Esophagus muscularis mucosa (tissue), 4 donors: ENCODE data around the gene MACROD2. TPM values are rescaled to one million over a fixed set of nuclear protein-coding genes. Genes with fewer than 3 reads are reported as not detected.

Experiments used
- DNase-seq: peaks from one replicate; pipeline ENCODE4 v3.0.0-alpha.2; 2017; ENCODE audit errors: extremely low spot score
- H3K27ac ChIP-seq, 4 donors: fragments of 200-600 bp; sonication (generic); replicated peaks in 1 of 4; 1 replicate in 3 of 4; 2 replicates in 1 of 4; pipeline ENCODE4 v1.5.1; 2016 to 2019; ENCODE audit warnings: mild to moderate bottlenecking in 1 of 4
- H3K27me3 ChIP-seq, 4 donors: fragments of 200-600 bp; sonication (generic); one replicate each; pipeline versions ENCODE4 v1.5.1 to v1.6.0; 2016 to 2019
- H3K36me3 ChIP-seq, 4 donors: fragments of 200-600 bp; sonication (generic); one replicate each; pipeline ENCODE4 v1.5.1; 2016 to 2019
- H3K4me1 ChIP-seq, 4 donors: fragments of 200-600 bp; sonication (generic); one replicate each; pipeline ENCODE4 v1.5.1; 2016 to 2019
- H3K4me3 ChIP-seq, 4 donors: fragments of 200-600 bp; sonication (generic); 1 replicate in 2 of 4; 2 replicates in 2 of 4; pipeline ENCODE4 v1.5.1; 2016 to 2019; ENCODE audit warnings: mild to moderate bottlenecking in 4 of 4, moderate library complexity in 1 of 4
- H3K9me3 ChIP-seq, 4 donors: fragments of 200-600 bp; sonication (generic); 1 replicate in 3 of 4; 2 replicates in 1 of 4; pipeline ENCODE4 v1.5.1; 2016 to 2019
- CTCF ChIP-seq, 3 experiments: fragments of 200-600 bp in 2 of 3; fragments of 450-650 bp in 1 of 3; sonication (generic) in 2 of 3; IDR thresholded peaks; one replicate each; pipeline ENCODE4 v1.5.1; 2017 to 2019; ENCODE audit warnings: antibody characterized with exemption in 3 of 3, mild to moderate bottlenecking in 2 of 3, moderate library complexity in 1 of 3
- EP300 ChIP-seq: sonication (generic); formaldehyde crosslinking; IDR thresholded peaks from one replicate; pipeline ENCODE4 v1.6.1; 2017; ENCODE audit warnings: antibody characterized with exemption
- POLR2A ChIP-seq: fragments of 450-650 bp; IDR thresholded peaks from one replicate; pipeline ENCODE4 v1.6.1; 2017; ENCODE audit warnings: antibody characterized with exemption, moderate library complexity, mild to moderate bottlenecking, low read depth
- POLR2AphosphoS5 ChIP-seq, 2 donors: sonication (generic); formaldehyde crosslinking; IDR thresholded peaks; one replicate each; pipeline ENCODE4 v1.6.1; 2017; ENCODE audit warnings: antibody characterized with exemption in 2 of 2
- WGBS: methylation state at CpG from one replicate; pipeline ENCODE4 v1.1.5; 2018; 5-methylcytosine and 5-hydroxymethylcytosine counted together
- intact Hi-C: fragments of 100-400 bp; cut with DNase I; formaldehyde crosslinking; loops from one replicate; pipeline ENCODE4 v1.15.1; 2023
- total RNA-seq, 4 donors: library from RNA; depleted of rRNA; stranded (reverse); fragments of >200 nt; gene quantifications; one replicate each; pipeline versions ENCODE4 v1.1.0 to v1.2.1, GENCODE V29; 2016

MACROD2 gene
- total RNA-seq, 4 donors from 2014 or later: 1.4 to 3.6 (median 2.6) TPM

DNA sequence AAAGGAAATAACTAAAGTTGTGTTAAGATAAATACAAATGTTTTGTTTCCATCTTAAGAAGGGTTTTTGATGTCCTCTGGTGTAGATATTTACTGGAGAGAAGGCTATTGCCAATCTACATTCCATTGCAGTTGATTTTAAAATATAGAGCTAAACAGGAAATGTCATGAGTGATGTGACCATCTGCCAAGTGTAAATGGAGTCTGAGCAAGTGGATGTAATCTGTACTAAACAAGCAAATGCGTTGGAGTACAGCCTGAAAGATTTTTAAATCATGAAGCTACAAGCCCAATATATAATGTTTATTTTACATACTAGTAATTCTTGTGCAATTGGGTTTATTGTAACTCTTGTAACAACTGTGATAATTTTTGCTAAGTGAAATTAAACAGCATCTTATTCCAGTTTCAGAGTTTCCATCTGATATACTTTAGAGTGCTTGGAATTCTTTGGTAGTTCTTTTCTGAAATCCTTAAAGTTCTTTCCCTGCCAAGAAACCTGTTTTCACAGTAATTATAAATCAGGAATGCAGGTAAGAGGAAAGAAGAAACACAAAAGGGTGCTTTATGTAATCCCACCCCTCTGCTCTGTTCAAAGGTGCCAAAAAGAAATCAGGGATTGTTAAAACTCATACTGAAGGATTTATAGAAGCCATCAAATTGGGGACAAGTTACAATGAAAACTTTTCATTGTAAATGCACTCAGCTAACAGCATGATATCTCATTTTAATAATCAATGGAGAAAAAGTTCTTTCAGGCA is 389.3 kb downstream of the MACROD2 start:
- no peaks in the 10 kb centered on the region for H3K27me3 ChIP-seq
- no peaks in the 10 kb centered on the region for H3K36me3 ChIP-seq
- DNase-seq: no peak
- TF ChIP-seq EP300 (no peak), CTCF (IDR thresholded peaks at IDR 0.05) (no peak), POLR2A (no peak), POLR2AphosphoS5 (IDR thresholded peaks at IDR 0.05) (no peak)
- intact Hi-C loops: no loop called here
- no peaks in the 10 kb centered on the region for H3K4me1 ChIP-seq
- peaks cover 0 to 11% (median 4%) of the 10 kb centered on the region in 4 donors for H3K9me3 ChIP-seq
- no peak overlapping the region for H3K4me3 ChIP-seq
- H3K27ac ChIP-seq: no peak overlapping the region
- 29% methylated on average over 1 of the region's 1 CpG for WGBS

DNA sequence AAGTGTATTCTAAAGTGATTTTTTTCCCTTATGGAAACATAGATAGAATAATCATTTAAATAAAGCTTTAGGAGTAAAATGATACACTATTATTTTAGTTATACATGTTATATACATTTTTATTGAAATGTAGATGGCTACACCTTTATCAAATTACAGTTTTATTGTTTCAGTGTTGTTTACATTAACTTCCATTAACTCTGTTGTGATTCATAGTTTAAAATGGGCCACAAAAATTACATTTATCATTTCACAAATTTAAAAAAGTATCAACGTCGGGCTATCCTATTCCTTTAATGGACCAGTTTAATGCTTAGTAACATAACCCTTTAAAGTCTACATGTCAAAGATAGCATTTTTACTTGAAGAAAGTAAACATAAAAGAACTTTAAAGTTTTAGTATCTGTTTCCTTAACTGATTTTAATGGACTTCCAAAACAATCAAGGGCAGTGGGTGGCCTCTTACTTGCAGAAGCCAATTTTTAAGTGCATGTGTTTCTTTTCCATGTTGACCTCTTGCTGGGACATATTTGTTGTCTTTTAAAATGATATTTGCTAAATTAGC is 389.9 kb downstream of the MACROD2 start:
- 82% methylated on average over 2 of the region's 2 CpGs for WGBS
- intact Hi-C loops: no loop called here
- no peak for TF ChIP-seq POLR2A
- TF ChIP-seq CTCF (IDR thresholded peaks at IDR 0.05): no peak
- no peak for TF ChIP-seq EP300
- TF ChIP-seq POLR2AphosphoS5 (IDR thresholded peaks at IDR 0.05): no peak
- H3K36me3 ChIP-seq: no peaks in the 10 kb centered on the region
- H3K9me3 ChIP-seq: peaks cover 0 to 11% (median 4%) of the 10 kb centered on the region in 4 donors
- H3K27ac ChIP-seq: no peak overlapping the region
- no peaks in the 10 kb centered on the region for H3K4me1 ChIP-seq
- no peaks in the 10 kb centered on the region for H3K27me3 ChIP-seq
- no peak overlapping the region for H3K4me3 ChIP-seq
- no peak for DNase-seq

- Histone ChIP-seq H3K27me3 (no peaks in the 10 kb centered on the region), H3K4me3 (no peak overlapping the region), H3K36me3 (no peaks in the 10 kb centered on the region), H3K9me3 (peaks cover 0 to 11% (median 4%) of the 10 kb centered on the region in 4 donors), H3K4me1 (no peaks in the 10 kb centered on the region), H3K27ac (no peak overlapping the region)
- DNase-seq: no peak
- no peak for TF ChIP-seq CTCF (IDR thresholded peaks at IDR 0.05)
- TF ChIP-seq EP300: no peak
- TF ChIP-seq POLR2A: no peak
- TF ChIP-seq POLR2AphosphoS5 (IDR thresholded peaks at IDR 0.05): no peak
- WGBS: 92% methylated on average over 4 of the region's 4 CpGs
- intact Hi-C loops: no loop called here
These were observed 391.4 kb downstream of the MACROD2 start for GRCh38 chr20:14386726-14387125.

- Histone ChIP-seq H3K4me3 (no peak overlapping the region), H3K4me1 (no peaks in the 10 kb centered on the region), H3K9me3 (no peaks in the 10 kb centered on the region), H3K27ac (no peak overlapping the region), H3K27me3 (no peaks in the 10 kb centered on the region), H3K36me3 (no peaks in the 10 kb centered on the region)
- TF ChIP-seq EP300: no peak
- TF ChIP-seq POLR2A: no peak
- no peak for TF ChIP-seq CTCF (IDR thresholded peaks at IDR 0.05)
- TF ChIP-seq POLR2AphosphoS5 (IDR thresholded peaks at IDR 0.05): no peak
- no peak for DNase-seq
- intact Hi-C loops: no loop called here
These were observed 406.3 kb downstream of the MACROD2 start for GRCh38 chr20:14401479-14402138.
